ENCODE measurements around the gene UBE2D4. TPM values are rescaled to one million over a fixed set of nuclear protein-coding genes. Genes with fewer than 3 reads are reported as not detected.
"Not testable (repeated sequence)": the region's sequence is repeated elsewhere in the genome, so short reads cannot be mapped to it uniquely, and the experiment has no call there.

Gene UBE2D4
- total and polyA plus RNA-seq, 2 donors (not counting 1 experiment from before 2014, with no cell fraction given), result 5.8 to 9.4 TPM

GRCh38 chr7:43982848-43983247, 56.6 kb downstream of the UBE2D4 start:
- H3K9me3 Mint-ChIP-seq (ENCODE audit: insufficient read depth); H3K79me2 ChIP-seq (ENCODE audit: control insufficient read depth, insufficient read depth, low read length); POLR2A ChIA-PET; H4K20me1 ChIP-seq (ENCODE audit: control insufficient read depth, insufficient read depth, low read length, poor library complexity, severe bottlenecking); H3K27ac Mint-ChIP-seq; H3K4me2 ChIP-seq (replicated peaks; ENCODE audit: low read depth, low read length, poor library complexity, severe bottlenecking); H3K36me3 ChIP-seq (replicated peaks in 1 of 2; ENCODE audit: control extremely low read depth in 1 of 2, control insufficient read depth in 1 of 2, extremely low read depth in 1 of 2, insufficient read depth in 2 of 2, low read length in 1 of 2); H3K9ac ChIP-seq (ENCODE audit: low read length); H3K4me3 Mint-ChIP-seq; H3K4me1 ChIP-seq (ENCODE audit: control insufficient read depth in 2 of 2, insufficient read depth in 2 of 2, low read length in 2 of 2); H3K4me3 ChIP-seq (ENCODE audit: control extremely low read depth in 1 of 5, extremely low read depth in 1 of 5, insufficient read depth in 1 of 5, low read depth in 2 of 5, low read length in 4 of 5); ATAC-seq (ENCODE audit: low read depth); H3K27me3 ChIP-seq (replicated peaks in 1 of 4; ENCODE audit: control extremely low read depth in 1 of 4, control insufficient read depth in 3 of 4, insufficient read depth in 4 of 4, low read length in 3 of 4); DNase-seq; H3K4me1 Mint-ChIP-seq; H2AFZ ChIP-seq (ENCODE audit: insufficient read depth, low read depth, low read length, poor library complexity, severe bottlenecking); H3K27ac ChIP-seq (ENCODE audit: low read length in 2 of 2); H3K9me3 ChIP-seq (ENCODE audit: control extremely low read depth in 1 of 3, control insufficient read depth in 2 of 3, insufficient read depth in 1 of 3, low read length in 2 of 3); H3K27me3 Mint-ChIP-seq; CTCF ChIA-PET: not testable (repeated sequence)
- intact Hi-C loops (cut with micrococcal nuclease), result loop anchor here (10.0 kb wide), 1 partner anchor 512 kb away; the partner anchor contains the start of gene NUDCD3
- WGBS (ENCODE audit: insufficient coverage), result no CpG with 5 or more reads among the region's 6 CpGs

DNA sequence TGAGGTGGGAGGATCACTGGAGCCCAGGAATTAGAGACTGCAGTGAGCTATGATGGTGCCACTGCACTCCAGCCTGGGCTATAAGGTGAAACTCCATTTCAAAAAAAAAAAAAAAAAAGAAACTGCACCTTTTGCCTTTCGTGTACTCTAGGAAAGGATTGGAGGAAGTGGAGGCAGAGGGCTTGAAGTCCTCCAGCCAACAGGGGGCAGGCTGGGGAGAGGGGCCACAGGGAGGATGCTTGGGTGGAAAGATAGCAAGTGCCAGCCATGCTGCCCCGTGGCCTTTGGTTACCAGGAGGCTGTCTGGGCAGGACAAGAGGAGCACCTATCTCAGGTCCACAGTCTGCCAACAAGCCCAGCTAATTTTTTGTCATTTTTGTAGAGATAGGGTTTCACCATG, 57.5 kb downstream of the UBE2D4 start:
- H3K27ac ChIP-seq (ENCODE audit: low read length in 2 of 2); H3K9me3 ChIP-seq (ENCODE audit: control extremely low read depth in 1 of 3, control insufficient read depth in 2 of 3, insufficient read depth in 1 of 3, low read length in 2 of 3); H2AFZ ChIP-seq (ENCODE audit: insufficient read depth, low read depth, low read length, poor library complexity, severe bottlenecking); H3K27me3 ChIP-seq (replicated peaks in 1 of 4; ENCODE audit: control extremely low read depth in 1 of 4, control insufficient read depth in 3 of 4, insufficient read depth in 4 of 4, low read length in 3 of 4); POLR2A ChIA-PET; H3K4me3 Mint-ChIP-seq; H3K4me1 Mint-ChIP-seq; H3K36me3 ChIP-seq (replicated peaks in 1 of 2; ENCODE audit: control extremely low read depth in 1 of 2, control insufficient read depth in 1 of 2, extremely low read depth in 1 of 2, insufficient read depth in 2 of 2, low read length in 1 of 2); H3K9ac ChIP-seq (ENCODE audit: low read length); H4K20me1 ChIP-seq (ENCODE audit: control insufficient read depth, insufficient read depth, low read length, poor library complexity, severe bottlenecking); H3K4me3 ChIP-seq (ENCODE audit: control extremely low read depth in 1 of 5, extremely low read depth in 1 of 5, insufficient read depth in 1 of 5, low read depth in 2 of 5, low read length in 4 of 5); CTCF ChIA-PET; H3K4me2 ChIP-seq (replicated peaks; ENCODE audit: low read depth, low read length, poor library complexity, severe bottlenecking); H3K4me1 ChIP-seq (ENCODE audit: control insufficient read depth in 2 of 2, insufficient read depth in 2 of 2, low read length in 2 of 2); DNase-seq; H3K79me2 ChIP-seq (ENCODE audit: control insufficient read depth, insufficient read depth, low read length); H3K27ac Mint-ChIP-seq; ATAC-seq (ENCODE audit: low read depth); H3K9me3 Mint-ChIP-seq (ENCODE audit: insufficient read depth); H3K27me3 Mint-ChIP-seq: not testable (repeated sequence)
- no CpG with 5 or more reads among the region's 2 CpGs for WGBS (ENCODE audit: insufficient coverage)
- intact Hi-C loops (cut with micrococcal nuclease), result loop anchor here (10.0 kb wide), 1 partner anchor 511 kb away; the partner anchor contains the start of gene NUDCD3

Measured in B cell (primary cell).